Activated T-cell treated with anti-CD3 and anti-CD28 coated beads for 24 hours (primary cell): ENCODE measurements around the gene HK3.
"Not testable (repeated sequence)": the region's sequence is repeated elsewhere in the genome, so short reads cannot be mapped to it uniquely, and the experiment has no call there.

Experiments used
- DNase-seq: peaks from one replicate; pipeline ENCODE4 v3.0.0-alpha.2; 2020; ENCODE audit warnings: low read depth

The HK3 gene

DNA sequence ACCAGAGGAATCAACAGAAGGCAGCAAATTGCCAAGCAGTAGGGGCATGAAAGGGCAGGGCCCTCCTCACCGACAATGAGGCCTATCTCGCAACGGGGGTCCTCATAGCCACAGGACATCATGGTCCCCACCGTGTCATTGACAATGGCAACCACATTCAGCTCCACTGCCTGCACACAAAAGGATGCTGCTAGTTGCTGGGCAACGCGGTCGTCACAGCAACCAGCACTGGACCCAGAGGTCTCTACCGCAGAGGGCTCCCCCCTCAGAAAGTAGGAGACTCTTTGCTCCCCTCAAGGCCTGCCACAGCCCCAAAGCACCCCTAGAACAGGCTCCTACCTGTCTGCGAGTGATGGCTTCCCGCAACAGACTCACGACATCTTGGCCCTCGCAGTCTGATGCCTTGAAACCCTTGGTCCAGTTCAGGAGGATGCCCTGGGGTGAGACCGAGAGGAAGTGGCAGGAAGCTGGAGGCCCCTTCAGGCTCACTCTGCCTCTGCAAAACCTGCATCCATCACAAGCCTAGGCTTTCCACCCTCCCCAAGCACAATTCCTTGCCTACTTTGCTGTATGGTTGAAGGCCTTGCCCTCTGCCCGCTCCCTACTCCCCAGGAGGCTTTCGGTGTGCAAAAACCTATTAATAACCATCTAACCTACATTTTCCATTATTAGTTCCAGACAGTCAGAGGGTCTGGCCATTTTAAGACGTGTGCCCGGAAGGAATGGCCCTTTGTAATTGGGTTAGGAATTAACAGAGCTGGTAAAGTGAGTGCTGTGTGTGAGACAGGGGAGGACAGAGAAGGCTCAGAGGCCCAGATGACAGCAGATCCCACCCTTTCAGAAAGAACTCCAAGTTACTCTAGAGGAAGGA lies 15.2 kb downstream of the HK3 start:
- no peak for DNase-seq

- DNase-seq: no peak
Observed at GRCh38 chr5:176882567-176882903, 16.6 kb downstream of the HK3 start.

DNA sequence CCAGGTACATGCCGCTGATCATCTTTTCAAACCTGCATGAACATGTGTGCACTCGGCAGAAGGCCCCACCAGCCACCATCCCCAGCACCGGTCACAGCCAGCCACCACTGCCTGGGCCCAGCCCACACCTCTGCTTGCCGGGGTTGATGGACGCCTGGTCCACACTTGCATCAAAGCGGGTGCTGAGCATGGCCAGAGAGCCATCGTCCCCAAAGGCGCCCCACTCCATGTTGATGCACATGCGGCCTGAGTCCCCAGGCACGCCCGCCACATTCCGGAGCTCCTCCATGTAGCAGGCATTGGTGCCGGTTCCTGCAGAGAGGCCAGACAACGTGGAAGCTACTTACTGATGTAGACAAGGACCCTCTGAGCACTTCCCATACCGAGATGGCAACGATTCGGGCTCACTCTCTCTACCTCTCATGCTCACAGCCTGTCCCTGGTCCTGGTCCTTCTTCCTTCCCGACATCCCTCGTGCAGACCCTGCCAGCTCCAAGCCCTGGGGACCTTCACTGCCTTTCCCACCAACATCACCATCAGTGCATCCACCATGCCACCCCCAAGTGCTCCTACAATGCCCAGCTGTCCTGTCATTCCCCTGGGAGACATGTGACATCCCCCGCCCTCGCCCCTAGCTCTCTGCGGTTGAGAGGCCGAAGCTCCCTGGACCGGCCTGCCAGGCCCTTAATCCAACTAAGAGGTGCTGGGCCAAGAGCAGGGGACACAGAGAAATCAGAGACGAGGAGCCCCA lies 17.2 kb downstream of the HK3 start:
- no peak for DNase-seq

DNA sequence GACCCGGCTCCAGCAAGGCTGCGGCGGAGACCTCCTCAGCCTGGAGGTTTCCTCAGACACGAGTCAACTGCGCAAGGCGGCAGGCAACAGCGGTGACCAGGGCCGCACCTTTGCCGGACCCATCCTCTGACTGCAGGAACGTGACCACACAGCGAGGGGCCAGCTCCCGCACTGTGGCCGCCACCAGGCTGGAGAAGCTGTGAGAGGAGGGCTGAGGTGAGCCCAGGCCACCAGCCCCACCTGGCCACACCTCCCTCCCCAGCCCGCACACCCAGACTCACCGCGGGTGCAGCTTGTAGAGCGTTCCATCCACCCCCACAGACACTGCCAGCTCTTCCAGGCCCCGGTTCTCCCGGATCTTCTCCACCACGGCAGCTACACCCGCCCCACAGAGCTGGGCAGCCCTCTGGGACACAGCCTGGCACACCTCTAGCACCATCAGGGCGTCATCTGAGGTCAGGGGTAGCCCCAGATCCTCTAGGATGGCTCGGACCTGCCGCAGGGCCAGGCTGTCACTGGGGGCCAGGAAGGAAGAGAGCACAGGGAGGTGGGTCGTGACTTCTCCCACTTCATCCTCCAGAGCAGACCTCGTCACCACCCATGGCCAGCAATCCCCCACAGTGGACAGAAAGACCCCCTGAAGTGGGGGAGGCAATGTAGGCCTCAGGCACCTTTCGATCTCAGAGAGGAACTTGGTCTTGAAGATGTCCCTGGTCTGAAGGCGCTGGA lies 18.0 kb downstream of the HK3 start:
- no peak for DNase-seq

GRCh38 chr5:176880366-176881020 lies 18.7 kb downstream of the HK3 start:
- DNase-seq: no peak

DNA sequence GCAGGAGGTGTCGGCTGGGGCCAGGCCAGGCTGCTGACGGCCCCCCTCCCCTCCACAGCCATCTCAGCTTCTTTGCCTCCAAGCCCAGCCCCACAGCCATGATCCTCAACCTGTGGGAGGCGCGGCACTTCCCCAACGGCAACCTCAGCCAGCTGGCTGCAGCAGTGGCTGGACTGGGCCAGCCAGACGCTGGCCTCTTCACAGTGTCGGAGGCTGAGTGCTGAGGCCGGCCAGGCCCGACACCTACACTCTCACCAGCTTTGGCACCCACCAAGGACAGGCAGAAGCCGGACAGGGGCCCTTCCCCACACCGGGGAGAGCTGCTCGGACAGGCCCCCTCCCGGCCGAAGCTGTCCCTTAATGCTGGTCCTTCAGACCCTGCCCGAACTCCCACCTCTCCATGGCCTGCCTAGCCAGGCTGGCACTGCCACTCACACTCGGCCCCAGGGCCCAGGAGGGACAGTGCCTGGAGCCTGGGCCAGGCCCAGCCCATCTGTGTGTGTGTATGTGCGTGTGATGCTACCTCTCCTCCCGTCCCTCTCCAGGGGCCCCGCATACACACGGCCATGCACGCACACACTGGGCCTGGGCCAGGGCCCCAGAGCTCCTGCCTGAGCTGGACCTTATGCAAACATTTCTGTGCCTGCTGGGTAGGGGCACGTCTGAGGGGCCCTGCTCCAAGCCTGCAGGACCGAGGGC lies 19.3 kb downstream of the HK3 start:
- DNase-seq: no peak

- DNase-seq: no peak
Observed at GRCh38 chr5:176878906-176879662, 20.1 kb downstream of the HK3 start.

- no peak for DNase-seq
Observed at GRCh38 chr5:176878463-176878862, 20.7 kb downstream of the HK3 start.

DNA sequence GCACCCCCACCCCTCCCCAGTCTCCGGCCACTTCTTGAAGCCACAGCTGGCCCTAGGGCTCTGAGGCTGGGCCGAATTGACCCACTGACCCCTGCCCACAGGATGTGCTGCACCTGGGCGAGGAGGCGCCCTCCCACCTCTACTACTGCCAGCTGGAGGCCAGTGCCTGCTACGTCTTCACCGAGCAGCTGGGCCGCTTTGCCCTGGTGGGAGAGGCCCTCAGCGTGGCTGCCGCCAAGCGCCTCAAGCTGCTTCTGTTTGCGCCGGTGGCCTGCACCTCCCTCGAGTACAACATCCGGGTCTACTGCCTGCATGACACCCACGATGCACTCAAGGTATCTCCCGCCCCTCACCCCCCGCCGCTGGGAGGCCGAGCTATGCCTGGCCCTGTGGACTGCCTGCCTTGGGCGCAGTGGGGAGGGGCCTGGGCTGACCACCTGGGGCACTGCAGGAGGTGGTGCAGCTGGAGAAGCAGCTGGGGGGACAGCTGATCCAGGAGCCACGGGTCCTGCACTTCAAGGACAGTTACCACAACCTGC lies 21.3 kb downstream of the HK3 start:
- no peak for DNase-seq

DNA sequence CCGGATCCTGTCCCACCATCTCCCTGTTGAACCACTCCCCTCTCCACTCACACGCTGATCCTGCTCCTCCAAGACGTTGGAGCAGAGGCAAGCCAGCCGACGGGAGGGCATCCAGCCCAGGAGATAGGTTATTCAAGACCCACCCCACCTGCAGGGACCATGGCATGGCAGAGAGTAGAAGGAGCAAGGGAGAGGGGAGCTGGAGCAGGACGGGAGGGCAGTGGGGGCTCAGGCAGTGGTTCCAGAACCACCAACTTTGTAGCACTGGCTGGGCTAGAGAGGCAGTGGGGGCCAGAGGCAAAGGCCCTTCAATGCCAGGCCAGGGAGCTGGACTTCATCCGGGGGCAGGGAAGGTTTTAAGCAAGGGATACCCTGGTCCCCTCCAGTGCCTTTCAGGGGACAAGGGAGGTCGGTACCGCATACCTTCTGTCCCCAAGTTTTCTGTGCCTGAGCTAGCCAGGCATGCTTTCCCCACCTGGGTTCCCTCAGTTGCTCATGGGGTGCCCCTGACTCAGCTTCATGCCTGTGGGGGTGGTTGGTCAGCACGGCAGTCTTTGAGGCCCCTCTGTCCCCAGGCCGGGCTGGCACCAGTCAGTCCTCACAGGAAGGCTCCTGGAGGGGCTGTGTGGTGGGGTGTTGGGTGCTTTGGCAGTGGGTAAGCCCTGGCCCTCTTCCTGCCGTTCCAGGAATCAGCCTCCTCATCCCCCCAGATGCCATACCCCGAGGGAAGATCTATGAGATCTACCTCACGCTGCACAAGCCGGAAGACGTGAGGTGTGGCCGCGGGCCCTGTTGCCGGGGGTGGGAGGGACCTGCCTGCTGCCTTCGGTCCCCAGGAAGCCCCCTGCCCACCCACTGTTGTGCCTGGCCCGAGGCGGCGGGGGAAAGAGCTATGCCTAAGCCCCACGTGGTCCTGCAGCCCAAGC lies 22.4 kb downstream of the HK3 start:
- no peak for DNase-seq

- DNase-seq: no peak
Observed at GRCh38 chr5:176875783-176876505, 23.2 kb downstream of the HK3 start.

DNA sequence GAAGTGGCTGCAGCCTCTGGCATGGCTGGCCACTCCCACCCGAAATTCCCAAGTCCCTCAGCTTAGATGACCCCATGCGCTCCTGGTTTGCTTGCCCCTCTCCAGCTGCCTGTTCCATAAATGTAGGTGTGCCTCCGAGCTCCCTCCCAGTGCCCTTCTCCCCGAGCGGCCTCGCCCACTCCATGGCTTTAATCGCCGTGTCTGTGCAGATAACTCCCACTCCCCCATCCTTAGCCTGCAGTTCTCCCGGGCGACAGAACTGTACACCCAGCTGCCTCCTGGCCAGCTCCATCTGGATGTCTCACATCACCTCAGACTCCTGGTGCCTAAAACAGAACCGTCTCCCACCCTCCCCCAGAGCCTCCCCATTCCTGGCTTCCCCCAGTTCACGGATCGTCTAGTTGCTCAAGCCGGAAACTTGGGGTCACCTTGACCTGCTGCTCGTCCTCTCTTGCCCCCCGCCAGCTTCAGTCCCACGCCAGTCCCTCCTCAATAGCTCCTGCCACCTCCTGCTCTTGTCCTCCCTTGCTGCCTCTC lies 24.1 kb downstream of the HK3 start:
- DNase-seq: no peak

GRCh38 chr5:176874198-176874780 lies 24.9 kb downstream of the HK3 start:
- DNase-seq: no peak

GRCh38 chr5:176873541-176874172 lies 25.5 kb downstream of the HK3 start:
- no peak for DNase-seq

DNA sequence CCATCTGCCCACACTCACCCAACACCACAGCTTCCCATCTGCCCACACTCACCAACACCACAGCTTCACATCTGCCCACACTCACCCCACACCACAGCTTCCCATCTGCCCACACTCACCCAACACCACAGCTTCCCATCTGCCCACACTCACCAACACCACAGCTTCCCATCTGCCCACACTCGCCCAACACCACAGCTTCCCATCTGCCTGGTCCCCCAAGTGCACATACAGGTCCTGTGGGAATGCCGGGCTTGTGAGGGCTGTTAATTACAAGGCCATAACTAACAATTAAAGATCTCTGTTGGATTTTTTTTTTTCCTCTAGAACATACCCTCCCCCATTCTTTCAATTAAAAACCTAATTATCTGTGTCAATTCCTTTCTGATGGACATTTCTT lies 26.1 kb downstream of the HK3 start:
- DNase-seq: not testable (repeated sequence)

DNA sequence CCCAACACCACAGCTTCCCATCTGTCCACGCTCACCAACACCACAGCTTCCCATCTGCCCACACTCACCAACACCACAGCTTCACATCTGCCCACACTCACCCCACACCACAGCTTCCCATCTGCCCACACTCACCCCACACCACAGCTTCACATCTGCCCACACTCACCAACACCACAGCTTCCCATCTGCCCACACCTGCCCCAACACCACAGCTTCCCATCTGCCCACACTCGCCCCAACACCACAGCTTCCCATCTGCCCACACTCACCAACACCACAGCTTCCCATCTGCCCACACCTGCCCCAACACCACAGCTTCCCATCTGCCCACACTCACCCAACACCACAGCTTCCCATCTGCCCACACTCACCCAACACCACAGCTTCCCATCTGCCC lies 26.6 kb downstream of the HK3 start:
- not testable (repeated sequence) for DNase-seq

DNA sequence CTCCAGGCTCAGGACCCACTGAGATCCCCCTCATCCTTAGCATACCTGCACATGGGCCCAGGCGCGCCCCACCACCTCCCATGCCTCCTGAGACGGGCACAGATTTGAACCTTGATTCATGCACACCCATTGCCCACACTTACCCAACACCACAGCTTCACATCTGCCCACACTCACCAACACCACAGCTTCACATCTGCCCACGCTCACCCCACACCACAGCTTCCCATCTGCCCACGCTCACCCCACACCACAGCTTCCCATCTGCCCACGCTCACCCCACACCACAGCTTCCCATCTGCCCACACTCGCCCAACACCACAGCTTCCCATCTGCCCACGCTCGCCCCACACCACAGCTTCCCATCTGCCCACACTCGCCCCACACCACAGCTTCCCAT lies 28.5 kb downstream of the HK3 start:
- DNase-seq: not testable (repeated sequence)
